SK-N-SH (cell line): ENCODE data around the gene SEMA4F.

Experiments used
- EP300 ChIP-seq, 2 experiments: IDR thresholded peaks; 2 replicates each; pipeline versions ENCODE4 v1.4.0 to v1.6.1; 2012; ENCODE audit warnings: borderline replicate concordance in 1 of 2, low read depth in 1 of 2, low read length in 1 of 2
- FOXM1 ChIP-seq: IDR thresholded peaks from 2 replicates; pipeline ENCODE4 v1.4.0; 2012; ENCODE audit warnings: low read depth, mild to moderate bottlenecking
- JUND ChIP-seq: IDR thresholded peaks from 2 replicates; pipeline ENCODE4 v1.4.0; 2012
- POLR2AphosphoS5 ChIP-seq: IDR thresholded peaks from 2 replicates; pipeline ENCODE4 v1.6.1; 2012; ENCODE audit warnings: low read depth, low read length
- RCOR1 ChIP-seq: fragments of 150-350 bp; IDR thresholded peaks from 2 replicates; pipeline ENCODE4 v1.6.1; 2017; ENCODE audit warnings: antibody characterized with exemption, low read length
- TAF1 ChIP-seq: IDR thresholded peaks from 2 replicates; pipeline ENCODE4 v1.6.1; 2012; ENCODE audit warnings: low read depth, mild to moderate bottlenecking, low read length, moderate library complexity, borderline replicate concordance
- TCF12 ChIP-seq: IDR thresholded peaks from 2 replicates; pipeline ENCODE4 v1.4.0; 2012
- TF ChIP-seq, protein P1 (sequence below): fragments of 200-600 bp; sonication (generic); IDR thresholded peaks from 2 replicates; pipeline ENCODE4 v1.6.1; 2017; ENCODE audit warnings: antibody characterized with exemption, mild to moderate bottlenecking, moderate library complexity
- TF ChIP-seq, protein P2 (sequence below): IDR thresholded peaks from 2 replicates; pipeline ENCODE4 v1.4.0; 2012; ENCODE audit warnings: low read depth, borderline replicate concordance
- TF ChIP-seq, protein P3 (sequence below): IDR thresholded peaks from 2 replicates; pipeline ENCODE4 v1.6.1; 2012; ENCODE audit warnings: mild to moderate bottlenecking, low read depth, low read length, moderate library complexity
- TF ChIP-seq, protein P4 (sequence below): IDR thresholded peaks from 2 replicates; pipeline ENCODE4 v1.4.0; 2012; ENCODE audit warnings: low read depth

DNA sequence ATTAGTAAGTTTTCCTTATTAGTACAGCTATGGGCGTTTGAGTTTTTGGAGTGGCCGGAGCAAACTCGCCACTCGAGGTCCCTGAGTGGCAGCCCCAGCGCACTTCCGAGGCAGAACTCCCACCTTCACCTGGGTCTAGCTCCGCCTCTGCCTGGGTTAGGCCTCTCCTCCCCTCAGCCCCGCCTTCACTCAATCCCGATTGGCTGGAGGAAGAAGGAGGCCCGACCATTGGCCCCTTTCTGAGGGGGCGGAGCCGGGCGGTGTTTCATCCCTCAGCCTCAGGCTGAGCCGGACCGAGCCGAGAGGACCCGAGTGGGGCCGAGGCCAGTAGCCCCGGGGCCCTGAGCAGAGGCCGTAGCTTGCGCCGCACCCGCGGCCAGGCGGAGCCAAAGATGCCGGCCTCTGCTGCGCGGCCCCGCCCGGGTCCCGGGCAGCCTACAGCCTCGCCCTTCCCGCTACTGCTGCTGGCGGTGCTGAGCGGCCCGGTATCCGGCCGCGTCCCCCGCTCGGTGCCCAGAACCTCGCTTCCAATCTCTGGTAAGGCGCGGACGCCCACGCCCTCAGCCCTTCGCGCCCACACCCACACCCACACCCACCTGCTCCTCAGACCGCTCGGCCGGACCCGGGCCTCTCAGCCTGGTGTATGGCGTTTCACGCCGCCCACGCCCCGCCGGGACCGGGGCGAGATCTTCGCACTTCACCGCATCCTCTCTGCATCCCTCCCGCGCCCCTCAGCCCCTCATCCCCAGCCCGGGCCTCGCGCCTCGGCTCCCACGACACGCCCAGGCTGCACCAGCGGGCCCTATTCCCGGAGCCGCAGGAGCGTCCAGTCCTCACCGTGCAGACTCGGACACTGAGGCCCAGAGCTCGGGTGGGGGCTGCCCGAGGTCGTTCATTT, at the start of gene SEMA4F:
- TF ChIP-seq JUND: no peak
- TF ChIP-seq, protein P1, sequence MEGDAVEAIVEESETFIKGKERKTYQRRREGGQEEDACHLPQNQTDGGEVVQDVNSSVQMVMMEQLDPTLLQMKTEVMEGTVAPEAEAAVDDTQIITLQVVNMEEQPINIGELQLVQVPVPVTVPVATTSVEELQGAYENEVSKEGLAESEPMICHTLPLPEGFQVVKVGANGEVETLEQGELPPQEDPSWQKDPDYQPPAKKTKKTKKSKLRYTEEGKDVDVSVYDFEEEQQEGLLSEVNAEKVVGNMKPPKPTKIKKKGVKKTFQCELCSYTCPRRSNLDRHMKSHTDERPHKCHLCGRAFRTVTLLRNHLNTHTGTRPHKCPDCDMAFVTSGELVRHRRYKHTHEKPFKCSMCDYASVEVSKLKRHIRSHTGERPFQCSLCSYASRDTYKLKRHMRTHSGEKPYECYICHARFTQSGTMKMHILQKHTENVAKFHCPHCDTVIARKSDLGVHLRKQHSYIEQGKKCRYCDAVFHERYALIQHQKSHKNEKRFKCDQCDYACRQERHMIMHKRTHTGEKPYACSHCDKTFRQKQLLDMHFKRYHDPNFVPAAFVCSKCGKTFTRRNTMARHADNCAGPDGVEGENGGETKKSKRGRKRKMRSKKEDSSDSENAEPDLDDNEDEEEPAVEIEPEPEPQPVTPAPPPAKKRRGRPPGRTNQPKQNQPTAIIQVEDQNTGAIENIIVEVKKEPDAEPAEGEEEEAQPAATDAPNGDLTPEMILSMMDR: no peak
- TF ChIP-seq TCF12: no peak
- TF ChIP-seq RCOR1: no peak
- peak; percentile 39; the same call in 1 of the 2 replicates for TF ChIP-seq TAF1
- TF ChIP-seq EP300 (IDR thresholded peaks at IDR 0.05; ENCODE audit: borderline replicate concordance in 1 of 2, low read depth in 1 of 2, low read length in 1 of 2): no peak
- TF ChIP-seq FOXM1: no peak
- TF ChIP-seq, protein P2, sequence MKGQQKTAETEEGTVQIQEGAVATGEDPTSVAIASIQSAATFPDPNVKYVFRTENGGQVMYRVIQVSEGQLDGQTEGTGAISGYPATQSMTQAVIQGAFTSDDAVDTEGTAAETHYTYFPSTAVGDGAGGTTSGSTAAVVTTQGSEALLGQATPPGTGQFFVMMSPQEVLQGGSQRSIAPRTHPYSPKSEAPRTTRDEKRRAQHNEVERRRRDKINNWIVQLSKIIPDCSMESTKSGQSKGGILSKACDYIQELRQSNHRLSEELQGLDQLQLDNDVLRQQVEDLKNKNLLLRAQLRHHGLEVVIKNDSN: no peak
- TF ChIP-seq, protein P3, sequence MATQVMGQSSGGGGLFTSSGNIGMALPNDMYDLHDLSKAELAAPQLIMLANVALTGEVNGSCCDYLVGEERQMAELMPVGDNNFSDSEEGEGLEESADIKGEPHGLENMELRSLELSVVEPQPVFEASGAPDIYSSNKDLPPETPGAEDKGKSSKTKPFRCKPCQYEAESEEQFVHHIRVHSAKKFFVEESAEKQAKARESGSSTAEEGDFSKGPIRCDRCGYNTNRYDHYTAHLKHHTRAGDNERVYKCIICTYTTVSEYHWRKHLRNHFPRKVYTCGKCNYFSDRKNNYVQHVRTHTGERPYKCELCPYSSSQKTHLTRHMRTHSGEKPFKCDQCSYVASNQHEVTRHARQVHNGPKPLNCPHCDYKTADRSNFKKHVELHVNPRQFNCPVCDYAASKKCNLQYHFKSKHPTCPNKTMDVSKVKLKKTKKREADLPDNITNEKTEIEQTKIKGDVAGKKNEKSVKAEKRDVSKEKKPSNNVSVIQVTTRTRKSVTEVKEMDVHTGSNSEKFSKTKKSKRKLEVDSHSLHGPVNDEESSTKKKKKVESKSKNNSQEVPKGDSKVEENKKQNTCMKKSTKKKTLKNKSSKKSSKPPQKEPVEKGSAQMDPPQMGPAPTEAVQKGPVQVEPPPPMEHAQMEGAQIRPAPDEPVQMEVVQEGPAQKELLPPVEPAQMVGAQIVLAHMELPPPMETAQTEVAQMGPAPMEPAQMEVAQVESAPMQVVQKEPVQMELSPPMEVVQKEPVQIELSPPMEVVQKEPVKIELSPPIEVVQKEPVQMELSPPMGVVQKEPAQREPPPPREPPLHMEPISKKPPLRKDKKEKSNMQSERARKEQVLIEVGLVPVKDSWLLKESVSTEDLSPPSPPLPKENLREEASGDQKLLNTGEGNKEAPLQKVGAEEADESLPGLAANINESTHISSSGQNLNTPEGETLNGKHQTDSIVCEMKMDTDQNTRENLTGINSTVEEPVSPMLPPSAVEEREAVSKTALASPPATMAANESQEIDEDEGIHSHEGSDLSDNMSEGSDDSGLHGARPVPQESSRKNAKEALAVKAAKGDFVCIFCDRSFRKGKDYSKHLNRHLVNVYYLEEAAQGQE: no peak
- peak; percentile 29; the same call in 1 of the 2 replicates for TF ChIP-seq POLR2AphosphoS5
- TF ChIP-seq, protein P4, sequence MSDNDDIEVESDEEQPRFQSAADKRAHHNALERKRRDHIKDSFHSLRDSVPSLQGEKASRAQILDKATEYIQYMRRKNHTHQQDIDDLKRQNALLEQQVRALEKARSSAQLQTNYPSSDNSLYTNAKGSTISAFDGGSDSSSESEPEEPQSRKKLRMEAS: peak; percentile 17; the same call in 1 of the 2 replicates
